ENCODE results near the gene TUBA8. TPM values are rescaled to one million over a fixed set of nuclear protein-coding genes. Genes with fewer than 3 reads are reported as not detected.

TUBA8 gene
- polyA plus RNA-seq, 3 donors: 0.18 to 2.1 (median 0.27) TPM

DNA sequence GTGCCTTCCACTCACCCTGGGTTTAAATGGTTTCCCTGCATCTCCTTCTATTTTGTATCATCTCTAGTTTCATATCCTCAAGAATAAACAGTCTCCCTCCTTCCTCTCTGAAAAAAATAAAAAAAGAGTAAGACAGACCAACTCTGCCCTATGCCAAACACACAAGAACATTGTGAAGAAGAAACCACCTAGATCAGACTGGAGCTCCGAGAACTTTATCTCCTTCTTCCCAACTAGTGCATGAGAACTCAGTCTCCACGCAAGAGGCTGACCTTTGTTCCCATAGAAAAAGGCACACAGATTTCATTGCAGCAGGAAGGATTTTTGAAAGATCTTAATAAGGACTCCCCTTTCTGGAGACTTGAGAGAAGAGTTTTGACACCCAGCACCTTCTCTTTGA lies 41.6 kb upstream of the TUBA8 start:
- H3K27ac ChIP-seq (ENCODE audit: low read depth in 1 of 2, low read length in 2 of 2): no peak overlapping the region
- H3K27me3 Mint-ChIP-seq (ENCODE audit: low read depth in 3 of 3): peaks cover 10 to 20% (median 13%) of the 10 kb centered on the region in 3 donors
- no peaks in the 10 kb centered on the region for H3K27me3 ChIP-seq (ENCODE audit: control insufficient read depth in 2 of 2, insufficient read depth in 2 of 2, low read length in 2 of 2)
- WGBS (ENCODE audit: insufficient coverage): no CpG with 5 or more reads among the region's 2 CpGs
- no peaks in the 10 kb centered on the region for H3K79me2 ChIP-seq (ENCODE audit: insufficient read depth, low read length)
- DNase-seq: no peak
- no peaks in the 10 kb centered on the region for H3K9me3 ChIP-seq (replicated peaks in 1 of 2; ENCODE audit: control insufficient read depth in 1 of 2, insufficient read depth in 1 of 2, low read length in 2 of 2)
- TF ChIP-seq, protein P1, sequence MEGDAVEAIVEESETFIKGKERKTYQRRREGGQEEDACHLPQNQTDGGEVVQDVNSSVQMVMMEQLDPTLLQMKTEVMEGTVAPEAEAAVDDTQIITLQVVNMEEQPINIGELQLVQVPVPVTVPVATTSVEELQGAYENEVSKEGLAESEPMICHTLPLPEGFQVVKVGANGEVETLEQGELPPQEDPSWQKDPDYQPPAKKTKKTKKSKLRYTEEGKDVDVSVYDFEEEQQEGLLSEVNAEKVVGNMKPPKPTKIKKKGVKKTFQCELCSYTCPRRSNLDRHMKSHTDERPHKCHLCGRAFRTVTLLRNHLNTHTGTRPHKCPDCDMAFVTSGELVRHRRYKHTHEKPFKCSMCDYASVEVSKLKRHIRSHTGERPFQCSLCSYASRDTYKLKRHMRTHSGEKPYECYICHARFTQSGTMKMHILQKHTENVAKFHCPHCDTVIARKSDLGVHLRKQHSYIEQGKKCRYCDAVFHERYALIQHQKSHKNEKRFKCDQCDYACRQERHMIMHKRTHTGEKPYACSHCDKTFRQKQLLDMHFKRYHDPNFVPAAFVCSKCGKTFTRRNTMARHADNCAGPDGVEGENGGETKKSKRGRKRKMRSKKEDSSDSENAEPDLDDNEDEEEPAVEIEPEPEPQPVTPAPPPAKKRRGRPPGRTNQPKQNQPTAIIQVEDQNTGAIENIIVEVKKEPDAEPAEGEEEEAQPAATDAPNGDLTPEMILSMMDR (IDR thresholded peaks at IDR 0.05): no peak
- intact Hi-C loops (cut with micrococcal nuclease): no loop called here
- no peak overlapping the region for H3K4me3 ChIP-seq (replicated peaks in 1 of 3; ENCODE audit: low read depth in 2 of 3, low read length in 3 of 3)
- no peaks in the 10 kb centered on the region for H3K4me1 ChIP-seq (ENCODE audit: control insufficient read depth in 1 of 2, insufficient read depth in 2 of 2, low read length in 2 of 2)
- H3K9ac ChIP-seq (ENCODE audit: insufficient read depth, low read length, poor library complexity, severe bottlenecking): no peak overlapping the region
- H3K9me3 Mint-ChIP-seq: peaks cover 0 to under 1% (median 0%) of the 10 kb centered on the region in 7 donors
- no peak overlapping the region for H3K4me3 Mint-ChIP-seq
- no peaks in the 10 kb centered on the region for H3K36me3 Mint-ChIP-seq
- H3K36me3 ChIP-seq (replicated peaks in 1 of 2; ENCODE audit: control insufficient read depth in 1 of 2, insufficient read depth in 2 of 2, low read length in 2 of 2): no peaks in the 10 kb centered on the region
- H3K27ac Mint-ChIP-seq: peak overlapping the region in 1 of 7 donors; percentile 54
- H3K4me1 Mint-ChIP-seq: peaks cover 13% of the 10 kb centered on the region
- H2AFZ ChIP-seq (ENCODE audit: insufficient read depth, low read depth, low read length, poor library complexity, severe bottlenecking): no peak overlapping the region
- no peaks in the 10 kb centered on the region for H4K20me1 ChIP-seq (ENCODE audit: insufficient read depth, low read length)
- no peak overlapping the region for H3K4me2 ChIP-seq (replicated peaks; ENCODE audit: extremely low read depth, low read length, poor library complexity, severe bottlenecking)

DNA sequence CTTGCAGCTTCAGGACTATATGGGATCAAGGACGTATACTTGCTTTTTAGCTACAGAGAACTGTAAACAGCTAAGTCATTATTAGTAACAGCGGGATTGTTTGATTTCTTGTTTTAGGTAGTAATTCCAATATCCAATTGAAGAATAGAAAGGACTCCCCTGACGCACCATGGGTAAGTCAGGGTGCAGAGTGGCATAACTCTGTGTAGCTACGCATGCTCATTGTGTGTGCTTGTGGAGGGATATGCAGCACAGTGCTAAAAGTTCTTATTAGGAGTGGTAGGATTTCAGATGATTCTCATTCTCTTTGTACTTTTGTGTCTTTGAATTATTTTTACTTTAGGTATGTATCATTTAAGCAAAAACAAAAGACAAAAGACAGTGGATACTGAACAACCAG lies 40.6 kb upstream of the TUBA8 start:
- H3K4me1 Mint-ChIP-seq: peaks cover 13% of the 10 kb centered on the region
- no peak overlapping the region for H3K4me3 ChIP-seq (replicated peaks in 1 of 3; ENCODE audit: low read depth in 2 of 3, low read length in 3 of 3)
- TF ChIP-seq, protein P1 (IDR thresholded peaks at IDR 0.05): no peak
- H3K36me3 Mint-ChIP-seq: no peaks in the 10 kb centered on the region
- H2AFZ ChIP-seq (ENCODE audit: insufficient read depth, low read depth, low read length, poor library complexity, severe bottlenecking): no peak overlapping the region
- WGBS (ENCODE audit: insufficient coverage): 93% methylated on average over 2 of the region's 4 CpGs
- H3K27me3 Mint-ChIP-seq (ENCODE audit: low read depth in 3 of 3): peaks cover 6 to 13% (median 12%) of the 10 kb centered on the region in 3 donors
- H3K4me3 Mint-ChIP-seq: no peak overlapping the region
- no peak overlapping the region for H3K27ac ChIP-seq (ENCODE audit: low read depth in 1 of 2, low read length in 2 of 2)
- H3K9me3 Mint-ChIP-seq: no peaks in the 10 kb centered on the region
- H3K4me1 ChIP-seq (ENCODE audit: control insufficient read depth in 1 of 2, insufficient read depth in 2 of 2, low read length in 2 of 2): no peaks in the 10 kb centered on the region
- no peaks in the 10 kb centered on the region for H3K79me2 ChIP-seq (ENCODE audit: insufficient read depth, low read length)
- no peaks in the 10 kb centered on the region for H4K20me1 ChIP-seq (ENCODE audit: insufficient read depth, low read length)
- no peak overlapping the region for H3K4me2 ChIP-seq (replicated peaks; ENCODE audit: extremely low read depth, low read length, poor library complexity, severe bottlenecking)
- no peak for DNase-seq
- no peaks in the 10 kb centered on the region for H3K27me3 ChIP-seq (ENCODE audit: control insufficient read depth in 2 of 2, insufficient read depth in 2 of 2, low read length in 2 of 2)
- no peaks in the 10 kb centered on the region for H3K36me3 ChIP-seq (replicated peaks in 1 of 2; ENCODE audit: control insufficient read depth in 1 of 2, insufficient read depth in 2 of 2, low read length in 2 of 2)
- intact Hi-C loops (cut with micrococcal nuclease): loop anchor here (10.0 kb wide), 2 partner anchors 325 to 985 kb away; partner anchors contain the start of gene IL17RA (in 1 of the 2)
- H3K9ac ChIP-seq (ENCODE audit: insufficient read depth, low read length, poor library complexity, severe bottlenecking): no peak overlapping the region
- H3K27ac Mint-ChIP-seq: no peak overlapping the region
- no peaks in the 10 kb centered on the region for H3K9me3 ChIP-seq (replicated peaks in 1 of 2; ENCODE audit: control insufficient read depth in 1 of 2, insufficient read depth in 1 of 2, low read length in 2 of 2)
